Measurements from ENCODE around the gene CHID1.

The CHID1 gene

GRCh38 chr11:929405-929804 is 18.8 kb upstream of the CHID1 start:
- CTCF ChIA-PET, result interaction anchor here (0.9 to 2.0 kb wide), 3 partner anchors 9 to 15 kb away, joined by 3 to 8 read pairs (median 3); no protein-coding TSS in a partner anchor
- DNase-seq (ENCODE audit: low read depth, low spot score), result no peak
- no peak for TF ChIP-seq CTCF (IDR thresholded peaks at IDR 0.05; ENCODE audit: insufficient read depth, low read length, missing control alignments)
- H3K4me3 ChIP-seq (ENCODE audit: low read depth, low read length), result no peak overlapping the region
- POLR2A ChIA-PET, result interaction anchor here (0.6 kb wide), 1 partner anchor 58 kb away, joined by 4 read pairs; no protein-coding TSS in a partner anchor

- TF ChIP-seq CTCF (IDR thresholded peaks at IDR 0.05; ENCODE audit: insufficient read depth, low read length, missing control alignments), result no peak
- POLR2A ChIA-PET, result no interaction called here
- CTCF ChIA-PET, result interaction anchor here (0.9 to 2.0 kb wide), 4 partner anchors 10 to 15 kb away, joined by 3 to 8 read pairs (median 3); no protein-coding TSS in a partner anchor
- no peak for DNase-seq (ENCODE audit: low read depth, low spot score)
- no peak overlapping the region for H3K4me3 ChIP-seq (ENCODE audit: low read depth, low read length)
Measured at GRCh38 chr11:928786-929185, 18.2 kb upstream of the CHID1 start.

GRCh38 chr11:927871-928270 is 17.3 kb upstream of the CHID1 start:
- no peak for DNase-seq (ENCODE audit: low read depth, low spot score)
- POLR2A ChIA-PET, result no interaction called here
- no peak overlapping the region for H3K4me3 ChIP-seq (ENCODE audit: low read depth, low read length)
- no peak for TF ChIP-seq CTCF (IDR thresholded peaks at IDR 0.05; ENCODE audit: insufficient read depth, low read length, missing control alignments)
- CTCF ChIA-PET, result interaction anchor here (1.4 to 2.0 kb wide), 2 partner anchors 11 to 13 kb away, joined by 3 to 8 read pairs; no protein-coding TSS in a partner anchor

GRCh38 chr11:926341-926916 is 15.8 kb upstream of the CHID1 start:
- peak overlapping the region; percentile 79 for H3K4me3 ChIP-seq (ENCODE audit: low read depth, low read length)
- DNase-seq (ENCODE audit: low read depth, low spot score), result peak; percentile 21
- ChIA-PET CTCF (interaction anchor here (1.2 to 4.5 kb wide), 4 partner anchors 11 to 87 kb away, joined by 3 to 38 read pairs (median 24); partner anchors contain the start of gene CHID1), POLR2A (no interaction called here)
- no peak for TF ChIP-seq CTCF (IDR thresholded peaks at IDR 0.05; ENCODE audit: insufficient read depth, low read length, missing control alignments)

GRCh38 chr11:925496-926301 is 15.1 kb upstream of the CHID1 start, which contains the start of gene AP2A2:
Gene AP2A2 (plus strand): TSS chr11:925870. CDS start chr11:926022, 152 bp downstream.
- H3K4me3 ChIP-seq (ENCODE audit: low read depth, low read length), result peak within 1 kb of the TSS; percentile 79
- peak; percentile 75 for TF ChIP-seq CTCF (IDR thresholded peaks at IDR 0.05; ENCODE audit: insufficient read depth, low read length, missing control alignments)
- ChIA-PET POLR2A (interaction anchor here (1.3 kb wide), 1 partner anchor 81 kb away, joined by 4 read pairs; no protein-coding TSS in a partner anchor), CTCF (interaction anchor here (0.6 to 4.5 kb wide), 26 partner anchors 10 to 127 kb away, joined by 3 to 38 read pairs (median 5); partner anchors contain the start of gene CHID1)
- DNase-seq (ENCODE audit: low read depth, low spot score), result no peak

- peak overlapping the region; percentile 49 for H3K4me3 ChIP-seq (ENCODE audit: low read depth, low read length)
- DNase-seq (ENCODE audit: low read depth, low spot score), result no peak
- POLR2A ChIA-PET, result interaction anchor here (1.3 kb wide), 1 partner anchor 81 kb away, joined by 4 read pairs; no protein-coding TSS in a partner anchor
- CTCF ChIA-PET, result interaction anchor here (0.6 to 4.5 kb wide), 26 partner anchors 9 to 126 kb away, joined by 3 to 38 read pairs (median 5); partner anchors contain the start of gene CHID1
- no peak for TF ChIP-seq CTCF (IDR thresholded peaks at IDR 0.05; ENCODE audit: insufficient read depth, low read length, missing control alignments)
Measured at GRCh38 chr11:925158-925495, 14.5 kb upstream of the CHID1 start.
